Measurements from ENCODE around the gene STX10.
A peak's percentile ranks its signal among the peaks of the same experiment; 100 is the strongest.
"Not testable (repeated sequence)": the region's sequence is repeated elsewhere in the genome, so short reads cannot be mapped to it uniquely, and the experiment has no call there.

The STX10 gene

DNA sequence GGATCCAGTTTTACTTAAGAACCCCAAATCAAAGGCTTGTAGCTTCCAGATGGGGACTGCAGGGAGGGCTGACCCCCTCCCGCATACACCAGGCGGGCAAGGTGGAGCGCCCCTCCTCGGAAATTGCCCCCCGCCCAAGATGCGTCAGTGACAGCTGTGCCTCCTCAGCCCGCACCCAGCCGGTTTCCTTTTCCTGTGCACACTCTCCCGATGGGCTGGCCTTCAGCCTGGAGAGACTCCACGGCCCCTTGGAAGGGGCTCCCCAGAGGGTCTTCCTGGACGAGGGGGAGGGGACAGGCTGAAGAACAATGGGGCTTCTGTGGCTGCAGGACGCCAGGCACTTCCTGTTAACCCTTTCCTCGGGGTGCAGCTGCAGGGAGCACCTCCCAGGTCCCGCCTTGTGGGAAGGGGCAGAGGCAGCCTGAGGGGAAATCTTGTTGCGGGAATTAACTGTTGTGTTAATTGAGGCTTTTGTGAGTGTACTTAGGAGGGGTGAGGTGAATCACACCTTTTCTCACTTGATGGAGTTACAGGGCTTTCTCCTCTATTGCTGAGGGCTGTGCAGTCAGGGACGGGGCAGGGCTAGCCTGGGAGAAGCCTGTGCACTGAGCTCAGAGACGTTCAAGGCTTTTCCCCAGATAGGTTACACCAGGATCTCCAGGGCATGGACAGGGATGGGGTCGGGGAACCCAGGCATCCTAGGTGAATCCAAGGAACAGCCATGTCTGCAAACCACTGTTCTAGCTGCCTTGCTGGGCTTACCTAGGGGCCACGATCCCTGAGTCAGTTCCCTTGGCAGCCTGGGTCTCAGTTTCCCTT is 14.4 kb upstream of the STX10 start:
- no peak for DNase-seq (ENCODE audit: low read depth in 2 of 2)

DNA sequence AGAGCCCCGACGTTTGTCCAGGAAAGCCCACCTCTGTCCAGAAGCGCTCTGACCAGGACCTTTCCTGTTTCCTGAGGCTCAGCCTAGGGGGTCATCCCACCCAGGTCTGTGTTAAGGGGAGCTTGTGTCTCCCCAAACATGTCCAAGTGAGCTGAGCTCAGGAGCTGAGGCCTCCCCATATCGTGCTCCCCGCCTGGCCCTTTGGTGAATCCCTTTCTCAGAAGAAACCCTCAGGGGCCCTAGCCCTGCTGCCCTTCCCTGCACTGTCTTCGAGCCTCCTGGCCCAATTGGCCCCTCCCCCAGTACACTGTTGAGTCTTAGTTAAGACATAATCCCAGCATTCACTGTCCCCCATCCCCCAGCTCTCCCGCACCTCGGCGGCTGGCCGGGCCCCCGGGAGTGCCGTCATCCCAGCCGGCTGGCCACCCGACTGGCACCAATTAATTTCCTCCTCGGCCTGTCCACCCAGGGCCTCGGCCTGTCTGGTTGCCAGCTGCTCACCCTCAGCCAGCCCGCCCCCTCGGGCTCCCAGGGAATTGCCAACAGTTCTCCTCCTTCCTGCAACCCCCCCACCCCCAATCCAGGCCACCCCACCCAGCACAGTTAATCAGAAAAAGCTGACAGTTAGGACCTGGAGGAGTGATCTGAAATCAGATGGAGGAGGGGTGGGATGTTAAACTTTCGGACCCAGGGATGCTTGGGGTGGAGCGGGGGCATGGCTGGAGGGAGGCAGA is 13.6 kb upstream of the STX10 start:
- DNase-seq (ENCODE audit: low read depth in 2 of 2), result no peak

DNA sequence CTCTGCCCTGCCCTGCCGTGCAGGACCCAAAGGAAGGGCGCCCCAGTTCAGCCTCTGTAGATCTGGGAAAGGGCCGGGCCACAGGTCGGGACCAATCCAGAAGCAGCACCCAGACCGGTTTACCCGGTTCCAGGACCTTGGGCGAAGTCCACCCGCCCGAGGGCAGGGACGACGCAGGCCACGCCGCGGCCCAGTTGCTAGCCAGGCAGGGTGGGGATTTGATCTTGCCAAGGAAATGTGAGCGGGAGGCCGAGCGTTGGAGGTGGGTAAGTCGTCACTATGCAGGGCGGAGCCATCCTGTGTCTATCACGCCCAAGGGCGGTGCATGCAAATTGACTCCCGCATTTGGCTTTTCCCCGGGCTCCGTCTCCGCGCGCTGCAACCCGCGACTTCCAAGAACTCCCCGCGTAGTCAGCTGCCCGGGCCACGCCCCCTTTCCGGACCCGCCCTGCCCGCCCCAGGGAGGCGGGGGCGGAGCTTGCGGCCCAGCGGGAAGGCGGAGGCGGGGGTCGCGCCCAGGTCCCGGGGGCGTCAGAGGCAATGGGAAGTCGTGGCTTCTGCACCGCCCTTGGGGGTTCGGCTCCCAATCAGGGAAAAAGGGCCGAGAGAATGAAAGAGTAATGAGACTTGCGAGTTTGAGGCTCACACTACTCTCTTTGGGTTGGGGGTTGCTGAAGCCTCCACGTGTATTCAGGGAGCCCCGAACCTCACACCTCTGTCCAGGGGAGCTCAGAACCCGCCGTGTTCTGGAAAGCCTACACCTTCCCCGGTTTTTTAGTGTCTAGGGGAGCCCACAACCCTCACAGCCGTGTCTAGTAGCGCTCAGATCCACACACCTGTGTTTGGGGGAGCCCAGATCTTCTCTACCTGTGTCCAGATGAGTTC is 12.8 kb upstream of the STX10 start:
- peak; percentile 71 to 75 for DNase-seq (ENCODE audit: low read depth in 2 of 2)

DNA sequence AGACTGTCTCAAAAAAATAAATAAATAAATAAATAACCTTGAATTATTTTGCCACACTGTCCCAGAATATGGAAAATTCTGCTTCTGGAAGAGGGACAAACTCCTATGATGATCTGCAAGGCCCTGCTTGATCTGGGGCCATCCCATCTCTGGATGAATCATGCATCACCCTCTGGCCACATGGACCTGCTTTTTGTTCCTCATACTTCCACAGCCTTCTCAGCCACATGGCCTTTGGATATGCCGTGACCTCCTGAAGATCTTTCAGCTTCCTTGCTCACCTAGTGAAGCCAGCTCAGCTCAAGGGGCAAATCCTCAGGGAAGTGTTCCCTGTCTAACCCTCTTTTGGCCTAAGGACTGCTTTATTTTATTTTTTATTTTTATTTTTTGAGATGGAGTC is 10.4 kb upstream of the STX10 start:
- no peak for DNase-seq (ENCODE audit: low read depth in 2 of 2)

DNA sequence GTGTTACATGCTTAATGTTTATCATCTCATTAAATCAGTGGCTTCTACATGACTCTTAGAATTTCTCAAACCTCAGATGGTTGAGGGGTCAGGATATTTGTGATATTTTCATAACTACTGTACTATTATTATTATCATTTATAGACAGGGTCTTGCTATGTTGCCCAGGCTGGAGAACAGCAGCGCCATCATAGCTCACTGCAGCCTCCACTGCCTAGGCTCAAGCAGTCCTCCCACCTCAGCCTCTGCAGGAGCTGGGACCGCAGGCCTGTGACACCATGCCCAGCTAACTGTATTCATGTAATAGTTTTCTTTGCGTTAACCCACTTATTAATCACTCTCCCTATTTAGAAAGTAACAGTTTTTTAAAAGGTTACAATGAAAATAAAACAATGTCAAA is 9.5 kb upstream of the STX10 start:
- DNase-seq (ENCODE audit: low read depth in 2 of 2), result no peak

DNA sequence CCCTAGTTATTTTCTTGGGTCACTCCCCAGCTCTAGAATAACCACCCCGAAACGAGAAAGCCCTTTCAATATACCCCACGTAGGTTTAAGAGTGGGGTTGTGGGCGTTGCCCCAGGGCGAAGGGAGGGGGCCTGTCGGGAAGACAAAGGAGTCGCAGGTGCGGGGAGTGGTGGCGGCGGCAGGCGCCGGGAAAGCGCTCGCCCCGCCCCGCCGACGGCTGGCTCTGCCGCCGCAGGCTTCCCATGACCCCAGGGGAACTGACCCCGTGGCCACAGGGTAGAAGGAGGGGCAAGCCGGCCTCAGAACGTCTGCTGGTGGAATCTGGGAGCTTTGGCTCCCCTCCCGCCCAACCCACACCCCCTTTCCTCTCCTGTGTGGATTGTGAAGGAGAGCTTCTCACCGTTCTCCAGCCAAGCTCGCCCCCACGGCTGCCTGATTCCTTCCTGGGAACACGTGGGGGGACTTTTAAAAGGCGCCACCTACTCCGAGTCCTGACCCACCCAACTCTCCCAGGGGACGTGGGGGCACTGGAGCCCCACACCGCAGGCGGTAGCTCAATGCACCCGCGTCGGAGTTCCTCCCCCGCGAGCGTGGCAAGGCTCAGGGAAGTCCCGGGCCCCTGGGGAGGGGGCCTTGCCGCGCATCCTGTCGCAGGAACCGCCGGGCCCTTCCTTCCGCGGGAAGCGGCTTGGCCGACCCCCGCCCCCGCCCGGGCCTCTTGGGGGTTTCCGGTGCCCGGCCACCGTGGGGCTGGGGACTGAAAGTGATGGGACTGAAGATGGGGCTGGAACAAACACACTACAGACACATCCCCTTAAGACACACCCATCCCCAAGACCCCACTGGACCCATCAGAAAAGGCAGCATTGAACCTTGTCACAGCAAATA is 5.5 kb upstream of the STX10 start:
- no peak for DNase-seq (ENCODE audit: low read depth in 2 of 2)

DNA sequence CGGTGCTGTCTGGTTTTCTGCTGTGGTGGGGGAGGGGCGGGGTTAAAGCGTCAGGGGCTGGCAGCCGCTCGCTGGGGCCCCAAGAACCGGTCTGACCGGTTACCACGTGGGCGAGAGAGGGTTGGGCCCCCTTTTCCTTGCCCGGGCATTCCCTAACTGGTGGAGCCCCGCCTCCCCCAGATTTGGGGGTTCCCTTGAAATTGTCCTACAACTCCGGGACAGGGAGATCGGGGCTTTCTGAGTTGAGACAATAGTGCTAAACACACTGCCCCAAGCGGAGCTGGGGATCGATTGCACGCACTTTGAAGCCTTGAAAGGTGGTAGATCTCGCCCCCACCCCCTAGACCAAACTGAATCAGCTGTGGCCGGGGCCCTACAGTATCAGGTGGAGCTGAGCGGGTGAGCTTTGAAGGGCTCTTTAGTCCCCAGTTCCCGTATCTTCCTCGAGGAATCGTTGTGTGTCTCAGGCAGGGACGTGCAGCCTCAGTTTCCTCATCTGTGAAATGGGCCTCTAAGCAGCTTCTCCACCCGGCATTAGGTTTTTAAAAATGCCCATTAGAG is 4.8 kb upstream of the STX10 start:
- peak in 1 of 2 donors; percentile 66 for DNase-seq (ENCODE audit: low read depth in 2 of 2)

DNA sequence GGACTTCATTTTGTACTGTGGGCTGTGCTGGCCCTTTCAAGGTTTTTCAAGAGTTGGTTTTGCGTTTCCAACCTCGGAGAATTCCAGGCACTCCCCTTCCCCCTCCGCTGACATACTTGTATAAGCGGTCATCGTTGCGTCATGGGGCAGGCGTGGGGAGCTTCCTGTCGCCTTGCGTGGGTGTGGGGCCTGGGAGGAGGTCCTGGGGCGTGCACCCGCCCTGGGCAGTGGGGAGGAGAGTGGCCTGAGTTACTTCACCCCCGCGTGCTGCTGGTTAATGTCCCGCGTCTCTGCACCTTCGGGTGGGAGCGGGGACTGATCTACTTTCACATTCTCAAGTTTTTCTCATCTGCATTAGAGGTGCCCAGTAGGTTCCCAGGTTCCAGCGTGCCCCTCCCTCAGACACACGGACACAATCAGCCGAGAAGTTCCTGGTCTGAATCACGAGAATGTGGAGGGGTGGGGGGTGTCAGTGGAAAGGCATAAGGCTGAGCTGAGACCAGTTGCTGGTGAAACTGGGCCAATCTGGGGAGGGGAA is 4.1 kb upstream of the STX10 start:
- no peak for DNase-seq (ENCODE audit: low read depth in 2 of 2)

DNA sequence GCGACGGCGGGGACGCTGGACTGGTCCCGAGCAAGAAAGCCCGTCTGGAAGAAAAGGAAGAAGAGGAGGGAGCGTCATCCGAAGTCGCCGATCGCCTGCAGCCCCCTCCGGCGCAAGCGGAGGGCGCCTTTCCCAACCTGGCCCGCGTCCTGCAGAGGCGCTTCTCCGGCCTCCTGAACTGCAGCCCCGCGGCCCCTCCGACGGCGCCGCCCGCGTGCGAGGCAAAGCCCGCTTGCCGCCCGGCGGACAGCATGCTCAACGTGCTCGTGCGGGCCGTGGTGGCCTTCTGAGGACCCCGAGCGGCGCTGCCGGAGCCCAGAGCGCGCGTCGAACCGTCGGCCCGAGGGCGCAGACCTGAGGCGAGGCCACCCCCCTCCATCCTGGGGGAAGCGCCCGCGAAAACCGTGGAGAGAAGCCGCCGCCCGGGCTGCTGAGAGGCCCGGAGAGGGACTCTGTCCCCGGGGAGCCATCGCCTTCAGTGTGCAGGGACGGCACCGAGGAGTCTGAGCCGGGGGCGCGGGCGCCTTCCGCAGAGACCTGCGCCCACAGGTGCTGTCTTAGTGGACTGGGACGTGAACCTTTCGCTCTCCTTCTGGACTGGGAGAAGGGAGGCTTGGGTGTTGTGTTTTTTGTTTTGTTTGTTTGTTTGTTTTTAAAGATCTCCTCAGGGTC is 3.5 kb upstream of the STX10 start:
- DNase-seq (ENCODE audit: low read depth in 2 of 2), result no peak

DNA sequence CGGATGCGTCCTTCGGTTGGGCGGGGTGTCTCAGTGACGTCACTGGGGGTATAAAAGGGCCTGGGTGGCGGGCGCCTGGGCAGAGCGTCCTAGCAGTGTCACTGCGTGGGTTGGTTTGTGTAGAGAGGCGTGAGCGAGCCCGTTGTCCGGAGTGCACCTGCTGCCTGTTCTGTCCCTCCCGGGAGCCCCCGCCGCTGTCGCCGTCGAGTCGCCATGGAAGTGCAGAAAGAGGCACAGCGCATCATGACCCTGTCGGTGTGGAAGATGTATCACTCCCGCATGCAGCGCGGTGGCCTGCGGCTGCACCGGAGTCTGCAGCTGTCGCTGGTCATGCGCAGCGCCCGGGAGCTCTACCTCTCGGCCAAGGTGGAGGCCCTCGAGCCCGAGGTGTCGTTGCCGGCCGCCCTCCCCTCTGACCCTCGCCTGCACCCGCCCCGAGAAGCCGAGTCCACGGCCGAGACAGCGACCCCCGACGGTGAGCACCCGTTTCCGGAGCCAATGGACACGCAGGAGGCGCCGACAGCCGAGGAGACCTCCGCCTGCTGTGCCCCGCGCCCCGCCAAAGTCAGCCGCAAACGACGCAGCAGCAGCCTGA is 2.9 kb upstream of the STX10 start:
- peak; percentile 95 to 98 for DNase-seq (ENCODE audit: low read depth in 2 of 2)

DNA sequence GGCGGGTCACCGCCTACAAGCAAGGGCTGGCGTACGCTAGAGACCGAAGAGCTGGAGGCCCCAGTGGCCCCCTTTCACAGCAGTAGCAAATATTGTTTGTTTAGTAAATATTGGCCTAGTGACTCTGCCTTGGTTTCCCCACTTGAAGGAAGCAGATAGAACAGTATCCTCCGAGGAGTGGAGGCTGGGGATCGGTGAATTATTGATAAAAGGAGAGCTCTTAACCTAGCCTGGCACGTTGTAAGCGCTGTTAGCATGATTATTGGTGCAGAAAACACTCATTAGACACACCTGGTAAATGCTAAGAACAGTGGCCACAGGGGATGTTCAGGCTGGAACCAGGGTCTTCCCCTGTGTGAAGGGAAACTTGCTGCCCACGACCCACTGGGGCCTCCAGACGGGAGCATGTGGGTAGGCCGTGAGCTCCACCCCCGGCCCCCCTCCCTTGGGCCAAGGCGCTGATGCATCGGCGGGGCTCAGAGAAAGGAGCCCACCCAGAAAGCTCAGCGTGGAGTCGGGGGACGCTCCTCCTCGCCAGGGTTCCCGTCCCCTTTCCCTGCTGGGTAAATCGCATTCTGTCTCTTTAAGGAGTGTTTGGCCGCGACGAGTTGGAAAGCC is 2.3 kb upstream of the STX10 start:
- no peak for DNase-seq (ENCODE audit: low read depth in 2 of 2)

DNA sequence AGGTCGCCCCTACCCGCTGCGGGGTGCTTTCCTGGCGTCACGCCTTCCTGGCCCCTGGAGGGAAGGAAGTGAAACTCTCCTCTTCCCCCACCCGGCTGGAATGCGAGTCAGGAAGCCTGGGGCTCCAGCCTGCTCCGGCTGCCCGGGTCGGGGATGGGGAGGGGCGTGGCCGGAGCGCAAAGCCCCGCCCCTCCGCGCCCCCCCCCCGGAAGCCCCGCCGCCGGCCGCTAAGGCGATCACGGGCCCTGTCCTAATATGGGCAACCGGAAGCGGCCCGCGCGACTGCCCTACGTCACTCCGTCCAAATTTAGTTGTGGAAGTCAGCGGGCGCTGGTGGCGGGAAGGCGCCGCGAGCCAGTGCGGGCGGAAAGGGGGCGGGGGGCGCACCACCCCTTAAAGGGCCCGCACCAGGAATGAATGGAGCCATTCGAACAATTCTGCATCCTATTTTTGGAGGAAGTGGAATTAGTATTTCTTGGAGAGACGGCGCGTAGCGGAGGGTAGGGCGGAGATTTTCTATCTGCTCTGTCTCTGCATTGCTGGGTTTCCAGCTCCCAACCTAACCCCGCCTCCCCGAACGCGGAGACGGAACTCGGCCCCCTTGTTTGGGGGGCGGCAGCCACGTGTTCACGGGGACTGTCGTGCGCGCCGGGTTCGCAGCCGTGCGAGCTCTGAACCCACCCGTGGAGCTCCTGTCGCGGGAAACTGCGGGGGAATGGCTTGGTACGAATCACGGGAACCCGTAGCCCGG is 1.6 kb upstream of the STX10 start:
- DNase-seq (ENCODE audit: low read depth in 2 of 2), result peak; percentile 91 to 93

DNA sequence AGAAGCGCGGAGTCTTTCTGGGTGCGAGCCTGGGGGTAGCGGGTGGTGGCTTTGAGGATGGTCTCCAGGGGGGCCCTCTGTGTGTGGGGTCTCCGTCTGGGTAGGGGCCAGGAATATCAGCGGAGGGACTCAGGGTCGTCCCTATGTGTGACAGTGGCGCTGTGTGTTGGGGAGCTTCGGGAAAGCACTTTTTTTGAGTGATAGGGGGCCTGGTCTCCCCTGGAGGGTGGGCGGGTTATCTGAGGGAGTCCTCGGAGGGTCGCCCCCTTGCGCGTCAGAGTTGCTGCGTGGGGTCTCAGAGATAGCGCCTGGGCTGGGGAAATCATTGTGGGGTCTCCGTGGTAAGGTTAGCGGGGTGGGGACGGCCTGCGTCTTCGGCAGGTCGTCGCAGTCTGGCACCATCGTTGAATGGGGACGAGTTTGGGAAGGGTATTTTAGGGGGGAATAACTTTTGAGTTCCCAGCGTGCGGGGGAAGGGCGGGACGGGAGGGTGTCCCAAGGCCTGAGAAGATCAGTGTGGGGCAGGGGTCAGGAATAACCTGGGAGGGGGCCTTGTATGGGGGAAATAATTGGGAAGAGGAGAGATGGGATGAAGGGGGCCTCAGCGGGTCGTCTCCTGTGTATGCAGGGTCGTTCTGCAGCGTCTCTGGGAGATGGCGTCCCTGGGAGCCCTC is 893 bp upstream of the STX10 start:
- DNase-seq (ENCODE audit: low read depth in 2 of 2), result no peak

DNA sequence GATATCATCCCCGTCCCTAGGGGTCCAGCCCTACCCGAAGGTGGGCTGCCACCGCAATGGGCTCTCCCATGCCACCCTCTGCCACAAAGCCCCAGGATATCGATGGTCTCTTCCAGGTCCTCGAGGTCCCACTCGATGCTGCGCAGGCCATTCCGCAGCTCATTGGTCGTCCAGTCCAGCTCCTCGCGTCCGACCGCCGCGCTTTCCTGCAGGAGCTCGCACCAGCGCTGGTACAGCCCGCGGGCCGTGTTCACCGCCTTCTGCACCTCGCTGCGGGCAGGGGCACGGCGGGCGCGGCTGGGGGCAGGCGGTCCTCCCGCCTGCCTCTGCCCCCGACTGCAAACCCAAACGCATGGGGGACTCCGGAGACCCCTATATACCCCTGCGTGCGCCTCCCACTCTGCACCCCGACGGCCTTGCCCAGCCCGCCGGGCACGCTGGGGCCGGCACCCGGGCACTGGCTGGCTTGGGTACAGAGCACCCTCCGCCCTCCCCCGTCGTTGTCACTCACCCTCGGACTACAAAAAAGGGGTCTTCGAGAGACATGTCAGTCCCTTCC is 468 bp downstream of the STX10 start:
- no peak for DNase-seq (ENCODE audit: low read depth in 2 of 2)

DNA sequence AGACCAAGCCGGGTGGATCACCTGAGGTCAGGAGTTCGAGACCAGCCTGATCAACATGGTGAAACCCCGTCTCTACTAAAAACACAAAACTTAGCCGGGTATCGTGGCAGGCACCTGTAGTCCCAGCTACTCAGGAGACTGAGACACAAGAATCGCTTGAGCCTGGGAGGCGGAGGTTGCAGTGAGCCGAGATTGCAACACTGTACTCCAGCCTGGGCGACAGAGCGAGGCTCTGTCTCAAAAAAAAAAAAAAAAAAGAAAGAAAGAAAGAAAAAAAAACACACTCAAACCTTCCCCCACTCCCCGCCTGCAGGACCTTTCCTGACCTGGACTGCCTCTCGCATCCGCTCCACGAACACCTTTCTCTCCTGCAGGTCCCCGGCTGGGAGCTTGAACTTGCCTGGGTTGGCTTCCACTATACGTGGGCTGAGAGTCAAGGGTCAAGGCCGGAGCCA is 975 bp downstream of the STX10 start:
- DNase-seq (ENCODE audit: low read depth in 2 of 2), result not testable (repeated sequence)

DNA sequence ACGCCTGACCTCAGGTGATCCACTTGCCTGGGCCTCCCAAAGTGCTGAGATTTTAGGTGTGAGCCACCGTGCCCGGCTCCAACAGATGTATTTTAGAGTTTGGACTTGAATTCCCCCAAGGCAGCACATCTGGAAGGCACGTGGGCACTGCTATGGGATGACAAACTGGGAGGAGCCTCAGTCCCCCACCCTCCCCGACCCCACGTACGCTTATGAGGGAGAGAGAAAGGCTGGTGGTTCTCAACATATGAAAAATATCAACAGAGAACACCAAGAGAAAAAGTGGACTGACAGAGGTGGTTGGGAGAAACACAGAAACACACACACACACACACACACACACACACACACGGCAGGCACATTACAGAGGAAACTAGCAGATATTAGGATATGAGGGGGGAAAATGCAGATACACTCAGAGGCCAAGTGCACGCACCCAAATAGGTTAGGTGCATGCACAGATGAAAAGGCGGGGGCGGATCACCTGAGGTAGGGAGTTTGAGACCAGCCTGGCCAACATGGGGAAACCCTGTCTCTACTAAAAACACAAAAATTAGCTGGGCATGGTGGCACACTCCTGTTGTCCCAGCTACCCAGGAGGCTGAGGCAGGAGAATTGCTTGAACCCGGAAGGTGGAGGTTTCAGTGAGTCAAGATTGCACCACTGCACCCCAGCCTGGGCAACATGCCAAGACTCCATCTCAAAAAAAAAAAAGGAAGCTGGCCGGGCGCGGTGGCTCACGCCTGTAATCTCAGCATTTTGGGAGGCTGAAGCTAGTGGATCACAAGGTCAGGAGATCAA is 3.2 kb downstream of the STX10 start:
- no peak for DNase-seq (ENCODE audit: low read depth in 2 of 2)

Data from stimulated activated CD8-positive, alpha-beta memory T cell treated with anti-CD3 and anti-CD28 coated beads, Interleukin-7, amount 100 ng/mL, for 1 hour (primary cell).